ENCODE data around the gene PIP4K2A.

GRCh38 chr10:22548344-22548743 is 166.0 kb downstream of the PIP4K2A start:
- TF ChIP-seq, protein P1, sequence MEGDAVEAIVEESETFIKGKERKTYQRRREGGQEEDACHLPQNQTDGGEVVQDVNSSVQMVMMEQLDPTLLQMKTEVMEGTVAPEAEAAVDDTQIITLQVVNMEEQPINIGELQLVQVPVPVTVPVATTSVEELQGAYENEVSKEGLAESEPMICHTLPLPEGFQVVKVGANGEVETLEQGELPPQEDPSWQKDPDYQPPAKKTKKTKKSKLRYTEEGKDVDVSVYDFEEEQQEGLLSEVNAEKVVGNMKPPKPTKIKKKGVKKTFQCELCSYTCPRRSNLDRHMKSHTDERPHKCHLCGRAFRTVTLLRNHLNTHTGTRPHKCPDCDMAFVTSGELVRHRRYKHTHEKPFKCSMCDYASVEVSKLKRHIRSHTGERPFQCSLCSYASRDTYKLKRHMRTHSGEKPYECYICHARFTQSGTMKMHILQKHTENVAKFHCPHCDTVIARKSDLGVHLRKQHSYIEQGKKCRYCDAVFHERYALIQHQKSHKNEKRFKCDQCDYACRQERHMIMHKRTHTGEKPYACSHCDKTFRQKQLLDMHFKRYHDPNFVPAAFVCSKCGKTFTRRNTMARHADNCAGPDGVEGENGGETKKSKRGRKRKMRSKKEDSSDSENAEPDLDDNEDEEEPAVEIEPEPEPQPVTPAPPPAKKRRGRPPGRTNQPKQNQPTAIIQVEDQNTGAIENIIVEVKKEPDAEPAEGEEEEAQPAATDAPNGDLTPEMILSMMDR (conservative IDR thresholded peaks at IDR 0.05): no peak
- no peak for TF ChIP-seq EZH2 (IDR thresholded peaks at IDR 0.05; ENCODE audit: low read depth)
